HCT116 (cell line): ENCODE measurements around the gene BCR. TPM values are rescaled to one million over a fixed set of nuclear protein-coding genes. Genes with fewer than 3 reads are reported as not detected.

Source experiments
- ATAC-seq: fragments of 200-7000 bp; cut with Tn5 transposase; 2 replicates; pipeline ENCODE4 v1.9.1; 2020; ENCODE audit warnings: mild to moderate bottlenecking, moderate library complexity
- BruUV-seq: library from RNA; stranded (reverse); fragments of 400-500 nt; replicated peaks from 2 replicates; lab custom pipeline; 2021; lab: Mats Ljungman, UMichigan
- CTCF ChIA-PET: fragments of 300-600 bp; sonication (Branson Sonifier 250); formaldehyde crosslinking; loops from one replicate; lab custom pipeline; 2021; ENCODE audit warnings: antibody characterized with exemption; lab: Charles Lee
- POLR2A ChIA-PET: fragments of 300-600, 350-600 bp; sonication (Branson Sonifier 250); formaldehyde crosslinking; loops from one replicate; lab custom pipeline; 2021; ENCODE audit warnings: antibody characterized with exemption; lab: Charles Lee
- RAD21 ChIA-PET, 2 experiments: fragments of 300-600 bp; sonication (Branson Sonifier 250); formaldehyde crosslinking; loops; one replicate each; lab custom pipeline; 2023; ENCODE audit warnings: low total read pairs in 2 of 2; ENCODE audit not compliant: uncharacterized antibody in 2 of 2, unreplicated experiment in 2 of 2, low non-redundant PET in 1 of 2; lab: Charles Lee
- DNase-seq: peaks from one replicate; pipeline ENCODE4 v3.0.0-alpha.2; 2010; ENCODE audit warnings: low read depth, low spot score
- H2AFZ ChIP-seq: fragments of 200-600 bp; shearing (Covaris generic), sonication (generic); 2 replicates; pipeline ENCODE4 v1.6.1; 2017; ENCODE audit warnings: low read depth, mixed run types, mixed read lengths, antibody characterized with exemption, low read length; ENCODE audit not compliant: poor library complexity, severe bottlenecking
- H3K27ac ChIP-seq: 2 replicates; pipeline ENCODE4 v1.5.1; 2012; ENCODE audit warnings: low read depth, low read length
- H3K27me3 ChIP-seq: fragments of 200-600 bp; sonication (generic); 2 replicates; pipeline ENCODE4 v1.6.1; 2016; ENCODE audit warnings: mixed run types, low read length, mixed read lengths; ENCODE audit not compliant: insufficient read depth
- H3K36me3 ChIP-seq, 2 experiments: fragments of 200-500 bp in 1 of 2; fragments of 200-600 bp in 1 of 2; sonication (Bioruptor generic) in 1 of 2; sonication (generic) in 1 of 2; 2 replicates each; pipeline versions ENCODE4 v1.5.1 to v1.6.1; 2014 to 2016; ENCODE audit warnings: low read length in 2 of 2, inconsistent platforms in 1 of 2, mixed read lengths in 1 of 2, mixed run types in 1 of 2; ENCODE audit not compliant: insufficient read depth in 2 of 2, control insufficient read depth in 1 of 2
- H3K4me1 ChIP-seq, 2 experiments: fragments of 200-600 bp in 1 of 2; sonication (generic) in 1 of 2; 2 replicates each; pipeline versions ENCODE4 v1.5.1 to v1.6.1; 2012 to 2017; ENCODE audit warnings: low read length in 2 of 2, inconsistent platforms in 1 of 2, mild to moderate bottlenecking in 1 of 2, mixed read lengths in 1 of 2, mixed run types in 1 of 2, moderate library complexity in 1 of 2; ENCODE audit not compliant: insufficient read depth in 2 of 2, control insufficient read depth in 1 of 2
- H3K4me2 ChIP-seq: fragments of 200-600 bp; sonication (generic); 2 replicates; pipeline ENCODE4 v1.6.1; 2017; ENCODE audit warnings: mixed run types, low read length, mixed read lengths
- H3K4me3 ChIP-seq, 2 experiments: fragments of 200-600 bp in 1 of 2; sonication (generic) in 1 of 2; replicated peaks in 1 of 2; 2 replicates each; pipeline ENCODE4 v1.5.1; 2011 to 2016; ENCODE audit warnings: low read length in 2 of 2, control low read depth in 1 of 2, low read depth in 1 of 2, mild to moderate bottlenecking in 1 of 2, mixed read lengths in 1 of 2, mixed run types in 1 of 2
- H3K79me2 ChIP-seq: fragments of 200-600 bp; sonication (generic); 2 replicates; pipeline ENCODE4 v1.6.1; 2017; ENCODE audit warnings: mild to moderate bottlenecking, mixed run types, low read length, moderate library complexity, mixed read lengths; ENCODE audit not compliant: insufficient read depth
- H3K9ac ChIP-seq: fragments of 200-600 bp; sonication (generic); 2 replicates; pipeline ENCODE4 v1.6.1; 2016; ENCODE audit warnings: low read length, mixed read lengths
- H3K9me2 ChIP-seq: fragments of 200-600 bp; sonication (generic), shearing (Covaris generic); 2 replicates; pipeline ENCODE4 v1.6.1; 2017; ENCODE audit warnings: mixed run types, mild to moderate bottlenecking, moderate library complexity; ENCODE audit not compliant: insufficient read depth
- H3K9me3 ChIP-seq, 2 experiments: fragments of 200-500 bp in 1 of 2; fragments of 200-600 bp in 1 of 2; sonication (Bioruptor generic) in 1 of 2; sonication (generic) in 1 of 2; 2 replicates each; pipeline ENCODE4 v1.6.1; 2014 to 2017; ENCODE audit warnings: low read length in 2 of 2, mixed read lengths in 2 of 2, inconsistent platforms in 1 of 2, low read depth in 1 of 2, mild to moderate bottlenecking in 1 of 2, mixed run types in 1 of 2, moderate library complexity in 1 of 2; ENCODE audit not compliant: control insufficient read depth in 1 of 2, insufficient read depth in 1 of 2
- H4K20me1 ChIP-seq: fragments of 200-600 bp; sonication (generic), shearing (Covaris generic); 2 replicates; pipeline ENCODE4 v1.6.1; 2017; ENCODE audit warnings: mixed run types, mild to moderate bottlenecking, moderate library complexity; ENCODE audit not compliant: insufficient read depth
- EGR1 ChIP-seq: IDR thresholded peaks from 2 replicates; pipeline ENCODE4 v1.6.1; 2012; ENCODE audit warnings: low read depth
- EZH2phosphoT487 ChIP-seq: fragments of 200-600 bp; IDR thresholded peaks from 2 replicates; pipeline ENCODE4 v1.6.1; 2018; ENCODE audit warnings: antibody characterized with exemption, borderline replicate concordance
- FOSL1 ChIP-seq: IDR thresholded peaks from 2 replicates; pipeline ENCODE4 v1.6.1; 2012; ENCODE audit warnings: low read depth
- POLR2A ChIP-seq: IDR thresholded peaks from 2 replicates; pipeline ENCODE4 v1.7.0; 2011; ENCODE audit warnings: borderline replicate concordance; ENCODE audit not compliant: insufficient read depth, insufficient read length; ENCODE audit errors: extremely low read depth
- POLR2AphosphoS5 ChIP-seq: IDR thresholded peaks from 2 replicates; pipeline ENCODE4 v1.6.1; 2011; ENCODE audit warnings: mild to moderate bottlenecking, low read depth, low read length, moderate library complexity
- RAD21 ChIP-seq: IDR thresholded peaks from 2 replicates; pipeline ENCODE4 v1.6.1; 2012; ENCODE audit warnings: low read depth, mild to moderate bottlenecking
- SIN3A ChIP-seq: IDR thresholded peaks from 2 replicates; pipeline ENCODE4 v1.6.1; 2012; ENCODE audit warnings: low read depth
- YY1 ChIP-seq: IDR thresholded peaks from 2 replicates; pipeline ENCODE4 v1.6.1; 2011; ENCODE audit warnings: low read length, low read depth, moderate library complexity, mild to moderate bottlenecking; ENCODE audit not compliant: insufficient replicate concordance; ENCODE audit errors: extremely low read depth
- ZNF274 ChIP-seq: fragments of 200-500 bp; sonication (Bioruptor generic); IDR thresholded peaks from 2 replicates; pipeline ENCODE4 v1.6.1; 2014; ENCODE audit warnings: mild to moderate bottlenecking, low read depth, low read length, inconsistent platforms
- intact Hi-C: fragments of 100-400 bp; cut with micrococcal nuclease; formaldehyde crosslinking; loops from 2 replicates; pipeline ENCODE4 v1.10.0; 2022
- total RNA-seq: library from RNA; stranded (reverse); gene quantifications from one replicate; pipeline ENCODE4 v1.2.1, GENCODE V29; 2021; ENCODE audit not compliant: unreplicated experiment
- TF ChIP-seq, protein P1 (sequence below): IDR thresholded peaks from 2 replicates; pipeline ENCODE4 v1.6.1; 2012; ENCODE audit warnings: low read depth
- TF ChIP-seq, protein P2 (sequence below), 3 experiments: fragments of 200-600 bp in 1 of 3; sonication (generic) in 1 of 3; IDR thresholded peaks in 2 of 3; conservative IDR thresholded peaks in 1 of 3; 2 replicates each; pipeline ENCODE4 v1.5.1; 2012 to 2017; ENCODE audit warnings: low read depth in 2 of 3, low read length in 2 of 3, antibody characterized with exemption in 1 of 3, borderline replicate concordance in 1 of 3, control low read depth in 1 of 3, mild to moderate bottlenecking in 1 of 3, mixed read lengths in 1 of 3, mixed run types in 1 of 3, moderate library complexity in 1 of 3; ENCODE audit not compliant: insufficient read depth in 1 of 3

The BCR gene
- total RNA-seq, 1 experiment from 2014 or later = 39.7 TPM

DNA sequence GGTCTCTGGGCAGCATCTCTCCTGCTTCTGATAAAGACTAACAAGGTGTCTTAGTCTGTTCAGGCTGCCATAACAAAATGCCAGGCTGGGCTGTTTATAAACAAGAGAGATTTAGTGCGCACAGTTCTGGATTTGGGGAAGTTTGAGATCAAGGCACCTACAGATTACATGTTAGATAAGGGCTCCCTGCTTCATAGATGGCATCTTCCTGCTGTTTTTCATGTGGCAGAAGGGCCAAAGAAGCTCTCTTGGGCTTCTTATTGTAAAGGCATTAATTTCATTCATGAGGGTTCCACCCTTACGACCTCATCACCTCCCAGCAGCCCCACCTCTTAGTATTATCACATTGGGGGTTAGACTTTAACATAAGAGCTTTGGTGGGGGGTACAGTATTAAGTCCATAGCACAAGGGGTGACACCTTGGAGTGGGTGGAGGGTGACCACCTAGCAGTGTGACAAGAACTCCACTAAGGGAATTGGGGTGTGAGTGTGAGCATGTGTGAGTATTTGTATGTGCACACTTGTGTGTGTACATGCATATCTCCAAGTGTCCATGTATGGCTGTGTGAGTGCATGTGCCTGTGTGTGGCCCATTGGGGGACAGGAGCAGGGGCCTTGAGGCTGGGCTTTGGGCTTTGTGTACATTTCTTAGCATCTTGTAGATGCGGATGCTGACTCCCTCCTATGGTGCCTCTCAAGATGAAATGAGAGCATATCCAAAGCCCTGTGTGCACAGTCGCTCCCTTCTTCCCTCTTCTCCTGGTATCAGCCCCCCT is 42.7 kb downstream of the BCR start:
- CTCF ChIA-PET = no interaction called here
- ATAC-seq = no peak
- TF ChIP-seq POLR2A = no peak
- TF ChIP-seq, protein P1, sequence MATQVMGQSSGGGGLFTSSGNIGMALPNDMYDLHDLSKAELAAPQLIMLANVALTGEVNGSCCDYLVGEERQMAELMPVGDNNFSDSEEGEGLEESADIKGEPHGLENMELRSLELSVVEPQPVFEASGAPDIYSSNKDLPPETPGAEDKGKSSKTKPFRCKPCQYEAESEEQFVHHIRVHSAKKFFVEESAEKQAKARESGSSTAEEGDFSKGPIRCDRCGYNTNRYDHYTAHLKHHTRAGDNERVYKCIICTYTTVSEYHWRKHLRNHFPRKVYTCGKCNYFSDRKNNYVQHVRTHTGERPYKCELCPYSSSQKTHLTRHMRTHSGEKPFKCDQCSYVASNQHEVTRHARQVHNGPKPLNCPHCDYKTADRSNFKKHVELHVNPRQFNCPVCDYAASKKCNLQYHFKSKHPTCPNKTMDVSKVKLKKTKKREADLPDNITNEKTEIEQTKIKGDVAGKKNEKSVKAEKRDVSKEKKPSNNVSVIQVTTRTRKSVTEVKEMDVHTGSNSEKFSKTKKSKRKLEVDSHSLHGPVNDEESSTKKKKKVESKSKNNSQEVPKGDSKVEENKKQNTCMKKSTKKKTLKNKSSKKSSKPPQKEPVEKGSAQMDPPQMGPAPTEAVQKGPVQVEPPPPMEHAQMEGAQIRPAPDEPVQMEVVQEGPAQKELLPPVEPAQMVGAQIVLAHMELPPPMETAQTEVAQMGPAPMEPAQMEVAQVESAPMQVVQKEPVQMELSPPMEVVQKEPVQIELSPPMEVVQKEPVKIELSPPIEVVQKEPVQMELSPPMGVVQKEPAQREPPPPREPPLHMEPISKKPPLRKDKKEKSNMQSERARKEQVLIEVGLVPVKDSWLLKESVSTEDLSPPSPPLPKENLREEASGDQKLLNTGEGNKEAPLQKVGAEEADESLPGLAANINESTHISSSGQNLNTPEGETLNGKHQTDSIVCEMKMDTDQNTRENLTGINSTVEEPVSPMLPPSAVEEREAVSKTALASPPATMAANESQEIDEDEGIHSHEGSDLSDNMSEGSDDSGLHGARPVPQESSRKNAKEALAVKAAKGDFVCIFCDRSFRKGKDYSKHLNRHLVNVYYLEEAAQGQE = no peak
- no peak for TF ChIP-seq YY1
- no peak for TF ChIP-seq SIN3A
- TF ChIP-seq EGR1 = no peak
- no peak for TF ChIP-seq POLR2AphosphoS5
- no peak for TF ChIP-seq ZNF274
- TF ChIP-seq EZH2phosphoT487 = no peak
- TF ChIP-seq, protein P2, sequence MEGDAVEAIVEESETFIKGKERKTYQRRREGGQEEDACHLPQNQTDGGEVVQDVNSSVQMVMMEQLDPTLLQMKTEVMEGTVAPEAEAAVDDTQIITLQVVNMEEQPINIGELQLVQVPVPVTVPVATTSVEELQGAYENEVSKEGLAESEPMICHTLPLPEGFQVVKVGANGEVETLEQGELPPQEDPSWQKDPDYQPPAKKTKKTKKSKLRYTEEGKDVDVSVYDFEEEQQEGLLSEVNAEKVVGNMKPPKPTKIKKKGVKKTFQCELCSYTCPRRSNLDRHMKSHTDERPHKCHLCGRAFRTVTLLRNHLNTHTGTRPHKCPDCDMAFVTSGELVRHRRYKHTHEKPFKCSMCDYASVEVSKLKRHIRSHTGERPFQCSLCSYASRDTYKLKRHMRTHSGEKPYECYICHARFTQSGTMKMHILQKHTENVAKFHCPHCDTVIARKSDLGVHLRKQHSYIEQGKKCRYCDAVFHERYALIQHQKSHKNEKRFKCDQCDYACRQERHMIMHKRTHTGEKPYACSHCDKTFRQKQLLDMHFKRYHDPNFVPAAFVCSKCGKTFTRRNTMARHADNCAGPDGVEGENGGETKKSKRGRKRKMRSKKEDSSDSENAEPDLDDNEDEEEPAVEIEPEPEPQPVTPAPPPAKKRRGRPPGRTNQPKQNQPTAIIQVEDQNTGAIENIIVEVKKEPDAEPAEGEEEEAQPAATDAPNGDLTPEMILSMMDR (IDR thresholded peaks at IDR 0.05 in 2 of 3, conservative IDR thresholded peaks at IDR 0.05 in 1 of 3; ENCODE audit: borderline replicate concordance in 1 of 3, insufficient read depth in 1 of 3, low read depth in 2 of 3, low read length in 2 of 3) = no peak
- TF ChIP-seq FOSL1 = no peak
- no peak for TF ChIP-seq RAD21
- TF ChIP-seq, all 23 proteins: peak for 0
- ChIA-PET POLR2A (no interaction called here), RAD21 (no interaction called here)
- no peak overlapping the region for H3K9ac ChIP-seq
- H3K79me2 ChIP-seq = peaks cover 94% of the 10 kb centered on the region
- H3K36me3 ChIP-seq = no peaks in the 10 kb centered on the region
- peaks cover 23 to 35% of the 10 kb centered on the region in 2 experiments for H3K4me1 ChIP-seq
- H2AFZ ChIP-seq = no peak overlapping the region
- no peak overlapping the region for H3K4me3 ChIP-seq
- H4K20me1 ChIP-seq = no peaks in the 10 kb centered on the region; the same call in 1 of the 2 replicates
- intact Hi-C loops = no loop called here
- H3K9me3 ChIP-seq = no peaks in the 10 kb centered on the region
- no peak overlapping the region for H3K27ac ChIP-seq
- no peaks in the 10 kb centered on the region for H3K27me3 ChIP-seq
- DNase-seq = no peak
- no TSS peak for BruUV-seq
- H3K4me2 ChIP-seq = no peak overlapping the region
- H3K9me2 ChIP-seq = no peaks in the 10 kb centered on the region
